H1 (cell line): Measurements from ENCODE around the gene MYO9B. TPM values are rescaled to one million over a fixed set of nuclear protein-coding genes. Genes with fewer than 3 reads are reported as not detected.

Source experiments
- CTCF ChIA-PET: fragments of 300-600 bp; sonication (Branson Sonifier 250); formaldehyde crosslinking; loops from one replicate; lab custom pipeline; 2021; ENCODE audit not compliant: partially characterized antibody; lab: Charles Lee
- POLR2A ChIA-PET: fragments of 300-600 bp; sonication (Branson Sonifier 250); formaldehyde crosslinking; loops from one replicate; lab custom pipeline; 2021; ENCODE audit warnings: inconsistent platforms; ENCODE audit not compliant: partially characterized antibody; lab: Charles Lee
- DNase-seq, 2 experiments: peaks; one replicate each; pipeline versions ENCODE4 v3.0.0 to v3.0.0-alpha.2; 2010 to 2022; ENCODE audit warnings: low spot score in 2 of 2, low read depth in 1 of 2, mixed read lengths in 1 of 2
- FAIRE-seq: peaks from 2 replicates; lab custom pipeline; 2011; peaks lifted over from hg19 to GRCh38; lab: Jason Lieb, UNC
- H2AFZ ChIP-seq: 2 replicates; pipeline ENCODE4 v1.8.1; 2012; ENCODE audit warnings: low read length, inconsistent platforms
- H2AK5ac ChIP-seq: 2 replicates; pipeline ENCODE4 v1.6.1; 2013; ENCODE audit warnings: low read depth, low read length
- H2BK120ac ChIP-seq: replicated peaks from 2 replicates; pipeline ENCODE3; 2013; ENCODE audit warnings: low read depth, low read length, inconsistent platforms
- H2BK12ac ChIP-seq: 2 replicates; pipeline ENCODE4 v1.6.1; 2013; ENCODE audit warnings: low read depth, low read length
- H2BK15ac ChIP-seq: 2 replicates; pipeline ENCODE4 v1.6.1; 2013; ENCODE audit warnings: low read length
- H2BK20ac ChIP-seq: 2 replicates; pipeline ENCODE4 v1.6.1; 2013; ENCODE audit warnings: low read length
- H2BK5ac ChIP-seq: 2 replicates; pipeline ENCODE4 v1.6.1; 2013; ENCODE audit warnings: low read depth, low read length
- H3K14ac ChIP-seq: 2 replicates; pipeline ENCODE4 v1.6.1; 2013; ENCODE audit warnings: inconsistent platforms; ENCODE audit not compliant: insufficient read length
- H3K18ac ChIP-seq: 2 replicates; pipeline ENCODE4 v1.6.1; 2013; ENCODE audit warnings: low read length; ENCODE audit errors: extremely low read depth
- H3K23ac ChIP-seq: 2 replicates; pipeline ENCODE4 v1.6.1; 2013; ENCODE audit warnings: inconsistent platforms; ENCODE audit not compliant: insufficient read length
- H3K23me2 ChIP-seq: 2 replicates; pipeline ENCODE4 v1.6.1; 2013; ENCODE audit warnings: low read depth, low read length
- H3K27ac ChIP-seq: 2 replicates; pipeline ENCODE4 v1.6.1; 2011; ENCODE audit warnings: low read depth, low read length, inconsistent platforms
- H3K27me3 ChIP-seq, 4 experiments: replicated peaks in 1 of 4; 1 replicate in 1 of 4; 2 replicates in 3 of 4; pipeline versions ENCODE4 v1.6.1 to v1.8.1; 2011 to 2013; ENCODE audit warnings: low read length in 3 of 4, mild to moderate bottlenecking in 3 of 4, inconsistent platforms in 2 of 4, mixed read lengths in 2 of 4, moderate library complexity in 1 of 4; ENCODE audit not compliant: control insufficient read depth in 3 of 4, insufficient read depth in 3 of 4; ENCODE audit errors: extremely low read depth in 1 of 4
- H3K36me3 ChIP-seq, 4 experiments: 2 replicates each; pipeline versions ENCODE4 v1.6.1 to v1.8.1; 2011 to 2013; ENCODE audit warnings: mild to moderate bottlenecking in 4 of 4, low read length in 3 of 4, moderate library complexity in 2 of 4, control low read depth in 1 of 4, inconsistent platforms in 1 of 4; ENCODE audit not compliant: insufficient read depth in 4 of 4, control insufficient read depth in 2 of 4
- H3K4ac ChIP-seq: replicated peaks from 2 replicates; pipeline ENCODE3; 2013; ENCODE audit warnings: low read length, low read depth, mixed read lengths, inconsistent platforms; ENCODE audit not compliant: insufficient read length
- H3K4me1 ChIP-seq, 4 experiments: replicated peaks in 1 of 4; 1 replicate in 1 of 4; 2 replicates in 3 of 4; pipeline versions ENCODE4 v1.6.1 to v1.8.1; 2011 to 2013; ENCODE audit warnings: low read length in 3 of 4, inconsistent platforms in 2 of 4, mixed read lengths in 1 of 4; ENCODE audit not compliant: insufficient read depth in 4 of 4, control insufficient read depth in 3 of 4
- H3K4me2 ChIP-seq, 2 experiments: 2 replicates each; pipeline versions ENCODE4 v1.6.1 to v1.8.1; 2011 to 2013; ENCODE audit warnings: low read depth in 2 of 2, low read length in 2 of 2, control low read depth in 1 of 2, inconsistent platforms in 1 of 2, mild to moderate bottlenecking in 1 of 2; ENCODE audit not compliant: insufficient read depth in 1 of 2
- H3K4me3 ChIP-seq, 4 experiments: fragments of 200-600, 300-600 bp in 1 of 4; sonication (generic), shearing (Covaris generic), sonication (Bioruptor Twin) in 1 of 4; 2 replicates each; pipeline versions ENCODE4 v1.5.1 to v1.8.1; 2011 to 2016; ENCODE audit warnings: low read length in 4 of 4, low read depth in 3 of 4, control low read depth in 2 of 4, inconsistent platforms in 2 of 4, mild to moderate bottlenecking in 2 of 4, mixed read lengths in 1 of 4, moderate library complexity in 1 of 4; ENCODE audit not compliant: insufficient read depth in 2 of 4; ENCODE audit errors: extremely low read depth in 1 of 4
- H3K56ac ChIP-seq: replicated peaks from 2 replicates; pipeline ENCODE3; 2013; ENCODE audit warnings: low read depth, mild to moderate bottlenecking, mixed read lengths, low read length, inconsistent platforms; ENCODE audit not compliant: insufficient read length
- H3K79me1 ChIP-seq: 2 replicates; pipeline ENCODE4 v1.6.1; 2013; ENCODE audit warnings: low read depth, low read length, control low read depth
- H3K79me2 ChIP-seq, 2 experiments: 2 replicates each; pipeline versions ENCODE4 v1.6.1 to v1.8.1; 2012 to 2013; ENCODE audit warnings: low read length in 2 of 2, mild to moderate bottlenecking in 2 of 2, inconsistent platforms in 1 of 2; ENCODE audit not compliant: insufficient read depth in 2 of 2, control insufficient read depth in 1 of 2
- H3K9ac ChIP-seq, 4 experiments: replicated peaks in 1 of 4; 1 replicate in 1 of 4; 2 replicates in 3 of 4; pipeline versions ENCODE4 v1.6.1 to v1.8.1; 2011 to 2013; ENCODE audit warnings: low read depth in 3 of 4, low read length in 3 of 4, control low read depth in 2 of 4, mild to moderate bottlenecking in 2 of 4, moderate library complexity in 2 of 4, inconsistent platforms in 1 of 4; ENCODE audit errors: extremely low read depth in 1 of 4
- H3K9me3 ChIP-seq, 2 experiments: 2 replicates each; pipeline versions ENCODE4 v1.6.1 to v1.8.1; 2012 to 2013; ENCODE audit warnings: mild to moderate bottlenecking in 2 of 2, moderate library complexity in 2 of 2, control low read depth in 1 of 2, inconsistent platforms in 1 of 2, low read depth in 1 of 2, low read length in 1 of 2, mixed read lengths in 1 of 2; ENCODE audit not compliant: insufficient read depth in 2 of 2
- H4K20me1 ChIP-seq, 2 experiments: replicated peaks in 1 of 2; 2 replicates each; pipeline versions ENCODE3 to v1.8.1; 2011 to 2013; ENCODE audit warnings: inconsistent platforms in 2 of 2, low read length in 2 of 2, mild to moderate bottlenecking in 1 of 2; ENCODE audit not compliant: insufficient read depth in 2 of 2, control insufficient read depth in 1 of 2
- H4K5ac ChIP-seq: 2 replicates; pipeline ENCODE4 v1.6.1; 2013; ENCODE audit warnings: low read length, low read depth, mixed read lengths, inconsistent platforms; ENCODE audit not compliant: insufficient read length
- H4K8ac ChIP-seq: 2 replicates; pipeline ENCODE4 v1.8.0; 2013; ENCODE audit warnings: mild to moderate bottlenecking, moderate library complexity, low read length, inconsistent platforms; ENCODE audit not compliant: insufficient read depth; ENCODE audit errors: extremely low read depth
- H4K91ac ChIP-seq: replicated peaks from 2 replicates; pipeline ENCODE3; 2013; ENCODE audit warnings: low read length, mixed read lengths, inconsistent platforms; ENCODE audit not compliant: insufficient read length
- ASH2L ChIP-seq: fragments of 200-600, 300-600 bp; sonication (generic); IDR thresholded peaks from one replicate; pipeline ENCODE4 v1.7.1; 2017; ENCODE audit warnings: low read length
- BACH1 ChIP-seq: IDR thresholded peaks from 2 replicates; pipeline ENCODE4 v1.6.1; 2012; ENCODE audit warnings: low read length, improper control_type of control experiment
- CEBPB ChIP-seq: IDR thresholded peaks from 2 replicates; pipeline ENCODE4 v1.6.1; 2012; ENCODE audit warnings: low read depth, low read length
- CHD1 ChIP-seq: IDR thresholded peaks from 2 replicates; pipeline ENCODE4 v1.6.1; 2012; ENCODE audit warnings: low read depth, low read length, improper control_type of control experiment
- CTBP2 ChIP-seq: IDR thresholded peaks from 2 replicates; pipeline ENCODE4 v1.7.0; 2011; ENCODE audit warnings: borderline replicate concordance, mild to moderate bottlenecking, moderate library complexity, mixed read lengths, low read length; ENCODE audit not compliant: insufficient read depth, insufficient read length
- GTF2F1 ChIP-seq: IDR thresholded peaks from 2 replicates; pipeline ENCODE4 v1.6.1; 2012; ENCODE audit warnings: low read depth, low read length, improper control_type of control experiment, borderline replicate concordance
- HDAC6 ChIP-seq: IDR thresholded peaks from one replicate; pipeline ENCODE4 v1.7.1; 2012; ENCODE audit warnings: low read depth, mild to moderate bottlenecking, inconsistent platforms, low read length, moderate library complexity
- KDM1A ChIP-seq: fragments of 200-600, 300-600 bp; sonication (generic); IDR thresholded peaks from 2 replicates; pipeline ENCODE4 v1.7.1; 2016; ENCODE audit warnings: mild to moderate bottlenecking, low read length, borderline replicate concordance
- NANOG ChIP-seq: IDR thresholded peaks from 2 replicates; pipeline ENCODE4 v1.6.1; 2011; ENCODE audit warnings: low read length, low read depth, mild to moderate bottlenecking, inconsistent platforms; ENCODE audit not compliant: insufficient read depth, poor library complexity, severe bottlenecking
- RFX5 ChIP-seq: IDR thresholded peaks from 2 replicates; pipeline ENCODE4 v1.6.1; 2011; ENCODE audit warnings: low read depth, low read length, improper control_type of control experiment, borderline replicate concordance
- SIX5 ChIP-seq: IDR thresholded peaks from 2 replicates; pipeline ENCODE4 v1.6.1; 2011; ENCODE audit warnings: mild to moderate bottlenecking, low read depth, low read length
- SP1 ChIP-seq: IDR thresholded peaks from 2 replicates; pipeline ENCODE4 v1.6.1; 2011; ENCODE audit warnings: low read depth, low read length
- TAF7 ChIP-seq: optimal IDR thresholded peaks from 2 replicates; pipeline ENCODE3; 2011; ENCODE audit warnings: low read depth, mild to moderate bottlenecking, inconsistent platforms, low read length, moderate library complexity, borderline replicate concordance
- TCF12 ChIP-seq: IDR thresholded peaks from 2 replicates; pipeline ENCODE4 v1.6.1; 2011; ENCODE audit warnings: low read depth, mild to moderate bottlenecking, low read length
- YY1 ChIP-seq: IDR thresholded peaks from 2 replicates; pipeline ENCODE4 v1.6.1; 2011; ENCODE audit warnings: low read depth, mild to moderate bottlenecking, low read length
- WGBS, 2 experiments: shearing (Covaris generic) in 1 of 2; methylation state at CpG; one replicate each; pipeline versions ENCODE4 v1.1.6 to v1.1.7; 2013 to 2015; ENCODE audit warnings: low lambda C conversion rate in 2 of 2, mixed read lengths in 2 of 2, inconsistent platforms in 1 of 2, low coverage in 1 of 2, missing lambda C conversion rate in 1 of 2; ENCODE audit not compliant: insufficient replicate concordance in 2 of 2, insufficient coverage in 1 of 2, insufficient read length in 1 of 2; ENCODE audit errors: extremely low coverage in 1 of 2, missing lambda C conversion rate in 1 of 2; 5-methylcytosine and 5-hydroxymethylcytosine counted together
- polyA plus RNA-seq, 7 experiments: library from polyadenylated mRNA; depleted of rRNA in 3 of 7; stranded (reverse) in 5 of 7; unstranded in 2 of 7; fragments of >200 nt in 5 of 7; fragments of 200-250 nt in 2 of 7; gene quantifications; 1 replicate in 5 of 7; 2 replicates in 1 of 7; 4 replicates in 1 of 7; pipeline versions ENCODE4 v1.2.1 to v1.2.3, GENCODE V29; 2011 to 2013; ENCODE audit warnings: missing spikeins in 2 of 7, mixed read lengths in 2 of 7
- total RNA-seq: library from RNA; stranded (reverse); fragmentation: NEBNext Ultra II Directional; extraction: Animal tissue kit (Norgen Biotek cat#: 25700); gene quantifications from 2 replicates; pipeline ENCODE4 v1.2.1, GENCODE V29; 2021

MYO9B gene
- total and polyA plus RNA-seq, 2 of the 8 experiments (the other 6 are each of a cell fraction or from before 2014, with no cell fraction given): 27.6 to 77.1 TPM

GRCh38 chr19:17043744-17044143 is 31.8 kb upstream of the MYO9B start:
- no peak overlapping the region for H2BK15ac ChIP-seq
- ChIA-PET CTCF (interaction anchor here (0.6 to 3.2 kb wide), 3 partner anchors 8 to 560 kb away, joined by 3 to 17 read pairs (median 5); no protein-coding TSS in a partner anchor), POLR2A (interaction anchor here (1.3 kb wide), 1 partner anchor 16 kb away, joined by 3 read pairs; no protein-coding TSS in a partner anchor)
- no peak overlapping the region for H2AFZ ChIP-seq
- no peak overlapping the region for H2BK20ac ChIP-seq
- 86% methylated on average over 7 of the region's 7 CpGs; no CpG with 5 or more reads in 1 of the 2 experiments for WGBS, 2 experiments
- H3K27ac ChIP-seq: no peak overlapping the region
- H3K14ac ChIP-seq: no peak overlapping the region
- H3K23ac ChIP-seq: no peak overlapping the region
- H2AK5ac ChIP-seq: no peak overlapping the region
- DNase-seq (no peak), FAIRE-seq (no peak)
- H3K4me1 ChIP-seq: no peaks in the 10 kb centered on the region
- H4K8ac ChIP-seq: no peak overlapping the region
- no peaks in the 10 kb centered on the region for H3K79me2 ChIP-seq
- H3K23me2 ChIP-seq: no peaks in the 10 kb centered on the region
- no peak overlapping the region for H4K5ac ChIP-seq
- no peak overlapping the region for H4K91ac ChIP-seq
- peaks cover 1 to 3% (median 1%) of the 10 kb centered on the region in 4 experiments; a peak in 4 of 8 replicates for H3K36me3 ChIP-seq
- H3K27me3 ChIP-seq: no peaks in the 10 kb centered on the region
- no peaks in the 10 kb centered on the region for H3K9me3 ChIP-seq
- H3K56ac ChIP-seq: no peak overlapping the region
- H2BK5ac ChIP-seq: no peak overlapping the region
- no peak overlapping the region for H3K4me3 ChIP-seq
- no peak overlapping the region for H3K4me2 ChIP-seq
- no peak overlapping the region for H3K18ac ChIP-seq
- no peaks in the 10 kb centered on the region for H3K79me1 ChIP-seq
- H4K20me1 ChIP-seq: peaks cover 0 to 2% of the 10 kb centered on the region in 2 experiments
- no peak overlapping the region for H2BK120ac ChIP-seq
- H2BK12ac ChIP-seq: no peak overlapping the region
- H3K4ac ChIP-seq: no peak overlapping the region
- no peak overlapping the region for H3K9ac ChIP-seq
- TF ChIP-seq HDAC6 (no peak), KDM1A (no peak), TCF12 (no peak), SIX5 (no peak), RFX5 (no peak), ASH2L (no peak), TAF7 (no peak), SP1 (no peak), NANOG (no peak), GTF2F1 (no peak), YY1 (no peak), CTBP2 (no peak), CHD1 (no peak), BACH1 (no peak), CEBPB (no peak)
